ENCODE data around the gene MAN2A2. TPM values are rescaled to one million over a fixed set of nuclear protein-coding genes. Genes with fewer than 3 reads are reported as not detected.

The MAN2A2 gene
- 8.4 and 12.3 TPM in 2 replicates for total RNA-seq

- no peak for FAIRE-seq
- peak; percentile 26 for DNase-seq (ENCODE audit: low read depth)
- H3K4me3 ChIP-seq (ENCODE audit: low read depth, low read length) = peak within 1 kb of the TSS; percentile 80
- peaks cover 12% of the 10 kb centered on the region for H3K36me3 ChIP-seq (ENCODE audit: control insufficient read depth, insufficient read depth, low read length)
- TF ChIP-seq CTCF (IDR thresholded peaks at IDR 0.05; ENCODE audit: insufficient read depth, low read length, severe bottlenecking) = no peak
- H3K27me3 ChIP-seq (ENCODE audit: control insufficient read depth, insufficient read depth, low read length) = no peaks in the 10 kb centered on the region
Observed at GRCh38 chr15:90902840-90903732, at the start of gene MAN2A2. TSS of gene MAN2A2 (plus strand) at chr15:90903302. CDS start at chr15:90904208, 906 bp downstream.

GRCh38 chr15:90855139-90855538 lies 48.0 kb upstream of the MAN2A2 start:
- DNase-seq (ENCODE audit: low read depth) (no peak), FAIRE-seq (no peak)
- Histone ChIP-seq H3K4me3 (ENCODE audit: low read depth, low read length) (no peak overlapping the region), H3K27me3 (ENCODE audit: control insufficient read depth, insufficient read depth, low read length) (no peaks in the 10 kb centered on the region), H3K36me3 (ENCODE audit: control insufficient read depth, insufficient read depth, low read length) (no peaks in the 10 kb centered on the region)
- TF ChIP-seq CTCF (IDR thresholded peaks at IDR 0.05; ENCODE audit: insufficient read depth, low read length, severe bottlenecking) = no peak

GRCh38 chr15:90857337-90857736 lies 45.8 kb upstream of the MAN2A2 start:
- DNase-seq (ENCODE audit: low read depth) = no peak
- TF ChIP-seq CTCF (IDR thresholded peaks at IDR 0.05; ENCODE audit: insufficient read depth, low read length, severe bottlenecking) = no peak
- no peak overlapping the region for H3K4me3 ChIP-seq (ENCODE audit: low read depth, low read length)
- H3K27me3 ChIP-seq (ENCODE audit: control insufficient read depth, insufficient read depth, low read length) = no peaks in the 10 kb centered on the region
- H3K36me3 ChIP-seq (ENCODE audit: control insufficient read depth, insufficient read depth, low read length) = no peaks in the 10 kb centered on the region
- FAIRE-seq = no peak

- no peak for DNase-seq (ENCODE audit: low read depth)
- no peak overlapping the region for H3K4me3 ChIP-seq (ENCODE audit: low read depth, low read length)
Observed at GRCh38 chr15:90857883-90858443, 45.1 kb upstream of the MAN2A2 start.

More at GRCh38 chr15:90857883-90858443, 45.1 kb upstream of the MAN2A2 start:
- TF ChIP-seq CTCF (IDR thresholded peaks at IDR 0.05; ENCODE audit: insufficient read depth, low read length, severe bottlenecking) = no peak
- Histone ChIP-seq H3K27me3 (ENCODE audit: control insufficient read depth, insufficient read depth, low read length) (no peaks in the 10 kb centered on the region), H3K36me3 (ENCODE audit: control insufficient read depth, insufficient read depth, low read length) (no peaks in the 10 kb centered on the region)
- no peak for FAIRE-seq
